ENCODE measurements around the gene XYLT2. TPM values are rescaled to one million over a fixed set of nuclear protein-coding genes. Genes with fewer than 3 reads are reported as not detected.

Gene XYLT2
- total RNA-seq, 1 experiment from 2014 or later = 39.7 TPM

DNA sequence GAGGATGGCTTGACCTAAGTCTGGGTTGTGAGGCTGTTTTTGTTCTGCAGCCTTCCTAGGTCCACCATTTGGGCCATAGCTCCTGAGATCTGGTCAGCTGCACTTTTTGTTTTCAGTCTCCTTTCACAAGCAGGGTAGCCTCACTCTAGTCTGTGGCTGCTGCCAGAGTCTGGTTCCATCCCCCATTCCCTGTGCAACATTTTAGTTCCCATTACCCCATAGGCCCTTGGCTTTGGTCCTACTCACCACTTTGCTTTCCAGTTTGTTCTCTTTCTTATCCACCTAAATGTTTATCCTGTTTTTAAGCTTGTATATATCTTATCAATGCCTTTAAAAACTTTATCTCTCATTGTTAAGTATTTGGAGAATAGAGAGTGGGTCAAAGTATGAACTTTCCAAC is 6.5 kb upstream of the XYLT2 start (continued):
- TF ChIP-seq PRRX2 (CRISPR knock-in tag; IDR thresholded peaks at IDR 0.05) = no peak

DNA sequence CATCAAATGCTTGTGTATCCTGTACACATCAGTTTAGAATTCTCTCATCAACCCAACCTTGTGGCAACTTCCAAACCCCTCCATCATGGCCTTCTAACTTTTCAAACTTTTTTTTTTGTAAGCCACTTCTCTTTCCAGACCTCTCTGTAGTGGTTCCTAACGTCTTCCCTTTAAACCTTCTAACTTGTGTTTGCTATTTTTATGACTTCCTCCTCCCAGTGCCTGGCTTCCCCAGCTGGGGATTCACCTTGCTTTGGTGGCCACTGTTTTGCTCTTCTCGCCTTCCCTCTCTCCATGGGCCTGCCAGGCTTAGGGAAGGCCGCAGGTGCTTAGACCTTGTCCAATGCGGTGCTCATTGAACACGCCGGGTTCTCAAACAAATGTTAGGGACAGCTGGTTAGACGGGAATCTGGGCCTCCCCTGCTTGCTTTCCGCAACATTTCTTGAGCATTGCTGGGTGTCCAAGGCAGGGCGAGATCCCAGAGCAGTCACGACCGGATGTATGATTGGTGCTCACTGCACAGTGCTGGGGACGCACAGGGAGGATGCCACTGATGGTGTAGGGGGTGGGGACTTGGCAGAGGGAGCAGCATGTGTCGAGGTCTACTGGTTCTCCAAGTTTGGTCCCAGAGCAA is 1.1 kb upstream of the XYLT2 start:
- POLR2A ChIA-PET = interaction anchor here (0.7 kb wide), 1 partner anchor 325 kb away, joined by 3 read pairs; no protein-coding TSS in a partner anchor
- peaks cover 32% of the 10 kb centered on the region for H3K4me1 Mint-ChIP-seq
- no peaks in the 10 kb centered on the region for H3K36me3 Mint-ChIP-seq
- peak overlapping the region; percentile 74 for H3K4me3 Mint-ChIP-seq
- DNase-seq (ENCODE audit: low spot score) (no peak), ATAC-seq (no peak)
- no peak overlapping the region for H3K27ac Mint-ChIP-seq
- TF ChIP-seq, protein P1, sequence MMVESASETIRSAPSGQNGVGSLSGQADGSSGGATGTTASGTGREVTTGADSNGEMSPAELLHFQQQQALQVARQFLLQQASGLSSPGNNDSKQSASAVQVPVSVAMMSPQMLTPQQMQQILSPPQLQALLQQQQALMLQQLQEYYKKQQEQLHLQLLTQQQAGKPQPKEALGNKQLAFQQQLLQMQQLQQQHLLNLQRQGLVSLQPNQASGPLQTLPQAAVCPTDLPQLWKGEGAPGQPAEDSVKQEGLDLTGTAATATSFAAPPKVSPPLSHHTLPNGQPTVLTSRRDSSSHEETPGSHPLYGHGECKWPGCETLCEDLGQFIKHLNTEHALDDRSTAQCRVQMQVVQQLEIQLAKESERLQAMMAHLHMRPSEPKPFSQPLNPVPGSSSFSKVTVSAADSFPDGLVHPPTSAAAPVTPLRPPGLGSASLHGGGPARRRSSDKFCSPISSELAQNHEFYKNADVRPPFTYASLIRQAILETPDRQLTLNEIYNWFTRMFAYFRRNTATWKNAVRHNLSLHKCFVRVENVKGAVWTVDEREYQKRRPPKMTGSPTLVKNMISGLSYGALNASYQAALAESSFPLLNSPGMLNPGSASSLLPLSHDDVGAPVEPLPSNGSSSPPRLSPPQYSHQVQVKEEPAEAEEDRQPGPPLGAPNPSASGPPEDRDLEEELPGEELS (CRISPR knock-in tag; IDR thresholded peaks at IDR 0.05) = no peak
- TF ChIP-seq, protein P2, sequence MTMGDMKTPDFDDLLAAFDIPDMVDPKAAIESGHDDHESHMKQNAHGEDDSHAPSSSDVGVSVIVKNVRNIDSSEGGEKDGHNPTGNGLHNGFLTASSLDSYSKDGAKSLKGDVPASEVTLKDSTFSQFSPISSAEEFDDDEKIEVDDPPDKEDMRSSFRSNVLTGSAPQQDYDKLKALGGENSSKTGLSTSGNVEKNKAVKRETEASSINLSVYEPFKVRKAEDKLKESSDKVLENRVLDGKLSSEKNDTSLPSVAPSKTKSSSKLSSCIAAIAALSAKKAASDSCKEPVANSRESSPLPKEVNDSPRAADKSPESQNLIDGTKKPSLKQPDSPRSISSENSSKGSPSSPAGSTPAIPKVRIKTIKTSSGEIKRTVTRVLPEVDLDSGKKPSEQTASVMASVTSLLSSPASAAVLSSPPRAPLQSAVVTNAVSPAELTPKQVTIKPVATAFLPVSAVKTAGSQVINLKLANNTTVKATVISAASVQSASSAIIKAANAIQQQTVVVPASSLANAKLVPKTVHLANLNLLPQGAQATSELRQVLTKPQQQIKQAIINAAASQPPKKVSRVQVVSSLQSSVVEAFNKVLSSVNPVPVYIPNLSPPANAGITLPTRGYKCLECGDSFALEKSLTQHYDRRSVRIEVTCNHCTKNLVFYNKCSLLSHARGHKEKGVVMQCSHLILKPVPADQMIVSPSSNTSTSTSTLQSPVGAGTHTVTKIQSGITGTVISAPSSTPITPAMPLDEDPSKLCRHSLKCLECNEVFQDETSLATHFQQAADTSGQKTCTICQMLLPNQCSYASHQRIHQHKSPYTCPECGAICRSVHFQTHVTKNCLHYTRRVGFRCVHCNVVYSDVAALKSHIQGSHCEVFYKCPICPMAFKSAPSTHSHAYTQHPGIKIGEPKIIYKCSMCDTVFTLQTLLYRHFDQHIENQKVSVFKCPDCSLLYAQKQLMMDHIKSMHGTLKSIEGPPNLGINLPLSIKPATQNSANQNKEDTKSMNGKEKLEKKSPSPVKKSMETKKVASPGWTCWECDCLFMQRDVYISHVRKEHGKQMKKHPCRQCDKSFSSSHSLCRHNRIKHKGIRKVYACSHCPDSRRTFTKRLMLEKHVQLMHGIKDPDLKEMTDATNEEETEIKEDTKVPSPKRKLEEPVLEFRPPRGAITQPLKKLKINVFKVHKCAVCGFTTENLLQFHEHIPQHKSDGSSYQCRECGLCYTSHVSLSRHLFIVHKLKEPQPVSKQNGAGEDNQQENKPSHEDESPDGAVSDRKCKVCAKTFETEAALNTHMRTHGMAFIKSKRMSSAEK (CRISPR knock-in tag; IDR thresholded peaks at IDR 0.05; ENCODE audit: borderline replicate concordance) = no peak
- no peak for TF ChIP-seq ZNF219 (CRISPR knock-in tag; IDR thresholded peaks at IDR 0.05; ENCODE audit: borderline replicate concordance)
- TF ChIP-seq, protein P3, sequence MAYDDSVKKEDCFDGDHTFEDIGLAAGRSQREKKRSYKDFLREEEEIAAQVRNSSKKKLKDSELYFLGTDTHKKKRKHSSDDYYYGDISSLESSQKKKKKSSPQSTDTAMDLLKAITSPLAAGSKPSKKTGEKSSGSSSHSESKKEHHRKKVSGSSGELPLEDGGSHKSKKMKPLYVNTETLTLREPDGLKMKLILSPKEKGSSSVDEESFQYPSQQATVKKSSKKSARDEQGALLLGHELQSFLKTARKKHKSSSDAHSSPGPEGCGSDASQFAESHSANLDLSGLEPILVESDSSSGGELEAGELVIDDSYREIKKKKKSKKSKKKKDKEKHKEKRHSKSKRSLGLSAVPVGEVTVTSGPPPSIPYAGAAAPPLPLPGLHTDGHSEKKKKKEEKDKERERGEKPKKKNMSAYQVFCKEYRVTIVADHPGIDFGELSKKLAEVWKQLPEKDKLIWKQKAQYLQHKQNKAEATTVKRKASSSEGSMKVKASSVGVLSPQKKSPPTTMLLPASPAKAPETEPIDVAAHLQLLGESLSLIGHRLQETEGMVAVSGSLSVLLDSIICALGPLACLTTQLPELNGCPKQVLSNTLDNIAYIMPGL (CRISPR knock-in tag; IDR thresholded peaks at IDR 0.05) = no peak
- H3K27me3 Mint-ChIP-seq (ENCODE audit: low read depth) = peaks cover 16% of the 10 kb centered on the region
- no peaks in the 10 kb centered on the region for H3K9me3 Mint-ChIP-seq
- CTCF ChIA-PET = interaction anchor here (4.4 to 5.0 kb wide), 2 partner anchors 11 to 144 kb away, joined by 17 to 26 read pairs; partner anchors contain the start of gene COL1A1

DNA sequence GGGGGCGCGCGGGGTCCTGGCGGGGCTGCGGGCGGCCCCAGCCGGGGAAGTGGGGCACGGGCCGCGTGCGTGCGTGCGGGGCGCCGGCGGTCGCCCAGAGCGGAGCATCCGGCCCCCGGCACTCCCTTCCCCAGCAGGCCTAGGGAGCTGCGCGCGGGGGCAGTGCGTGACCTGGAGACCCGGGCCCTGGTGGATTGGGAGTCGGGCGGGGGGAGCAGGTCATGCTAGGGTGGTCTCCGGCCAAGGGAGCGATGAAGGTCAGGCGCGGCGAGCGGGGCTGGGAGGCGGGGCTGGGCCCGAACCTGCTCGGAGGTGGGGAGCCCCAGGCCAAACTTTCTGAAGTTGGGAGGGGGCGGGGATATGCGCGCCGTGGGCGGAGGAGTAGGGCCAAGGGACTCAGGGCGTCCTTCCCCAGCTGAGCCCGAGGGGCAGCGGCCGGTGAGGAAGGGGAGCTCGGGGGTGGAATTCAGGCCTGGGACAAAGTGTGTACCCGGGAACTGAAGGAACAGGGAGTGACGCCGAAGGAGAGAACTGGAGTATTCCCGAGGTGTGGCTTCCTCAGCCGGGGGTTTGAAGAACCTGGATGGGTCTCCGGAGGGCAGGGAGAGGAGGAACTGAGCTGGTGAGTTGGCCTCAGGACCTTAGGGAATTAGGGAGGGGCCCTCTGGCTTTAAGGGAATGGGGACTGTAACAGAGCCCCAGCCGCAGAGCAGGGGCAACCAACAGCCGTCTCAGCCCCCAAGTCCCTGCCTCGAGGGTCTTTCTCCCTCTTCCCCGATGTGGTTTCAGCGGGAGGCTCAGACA is 589 bp downstream of the XYLT2 start:
- Mint-ChIP-seq H3K4me3 (peak overlapping the region; percentile 93), H3K36me3 (no peaks in the 10 kb centered on the region), H3K9me3 (no peaks in the 10 kb centered on the region), H3K27ac (peak overlapping the region; percentile 57; the same call in 1 of the 2 replicates), H3K27me3 (ENCODE audit: low read depth) (peaks cover 11% of the 10 kb centered on the region), H3K4me1 (peaks cover 32% of the 10 kb centered on the region)
- DNase-seq (ENCODE audit: low spot score) = peak; percentile 65
- peak; percentile 66 for ATAC-seq
- ChIA-PET POLR2A (interaction anchor here (0.6 to 1.6 kb wide), 3 partner anchors 16 to 1009 kb away, joined by 3 to 7 read pairs (median 4); partner anchors contain the start of gene LRRC59), CTCF (interaction anchor here (0.6 to 5.0 kb wide), 13 partner anchors 13 to 252 kb away, joined by 3 to 31 read pairs (median 7); partner anchors contain the start of genes COL1A1, LRRC59 and TMEM92)
- TF ChIP-seq, protein P4, sequence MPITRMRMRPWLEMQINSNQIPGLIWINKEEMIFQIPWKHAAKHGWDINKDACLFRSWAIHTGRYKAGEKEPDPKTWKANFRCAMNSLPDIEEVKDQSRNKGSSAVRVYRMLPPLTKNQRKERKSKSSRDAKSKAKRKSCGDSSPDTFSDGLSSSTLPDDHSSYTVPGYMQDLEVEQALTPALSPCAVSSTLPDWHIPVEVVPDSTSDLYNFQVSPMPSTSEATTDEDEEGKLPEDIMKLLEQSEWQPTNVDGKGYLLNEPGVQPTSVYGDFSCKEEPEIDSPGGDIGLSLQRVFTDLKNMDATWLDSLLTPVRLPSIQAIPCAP (CRISPR knock-in tag; IDR thresholded peaks at IDR 0.05) = 0 out of 2 replicates have a peak, but pooled peaks have one; percentile 42
- TF ChIP-seq TEAD4 (CRISPR knock-in tag; IDR thresholded peaks at IDR 0.05) (no peak), ESRRA (CRISPR knock-in tag; IDR thresholded peaks at IDR 0.05; ENCODE audit: borderline replicate concordance) (no peak; the same call in 1 of the 2 replicates), CREM (CRISPR knock-in tag; IDR thresholded peaks at IDR 0.05) (no peak), ZNF263 (CRISPR knock-in tag; IDR thresholded peaks at IDR 0.05; ENCODE audit: low read depth) (no peak)
- TF ChIP-seq, protein P5, sequence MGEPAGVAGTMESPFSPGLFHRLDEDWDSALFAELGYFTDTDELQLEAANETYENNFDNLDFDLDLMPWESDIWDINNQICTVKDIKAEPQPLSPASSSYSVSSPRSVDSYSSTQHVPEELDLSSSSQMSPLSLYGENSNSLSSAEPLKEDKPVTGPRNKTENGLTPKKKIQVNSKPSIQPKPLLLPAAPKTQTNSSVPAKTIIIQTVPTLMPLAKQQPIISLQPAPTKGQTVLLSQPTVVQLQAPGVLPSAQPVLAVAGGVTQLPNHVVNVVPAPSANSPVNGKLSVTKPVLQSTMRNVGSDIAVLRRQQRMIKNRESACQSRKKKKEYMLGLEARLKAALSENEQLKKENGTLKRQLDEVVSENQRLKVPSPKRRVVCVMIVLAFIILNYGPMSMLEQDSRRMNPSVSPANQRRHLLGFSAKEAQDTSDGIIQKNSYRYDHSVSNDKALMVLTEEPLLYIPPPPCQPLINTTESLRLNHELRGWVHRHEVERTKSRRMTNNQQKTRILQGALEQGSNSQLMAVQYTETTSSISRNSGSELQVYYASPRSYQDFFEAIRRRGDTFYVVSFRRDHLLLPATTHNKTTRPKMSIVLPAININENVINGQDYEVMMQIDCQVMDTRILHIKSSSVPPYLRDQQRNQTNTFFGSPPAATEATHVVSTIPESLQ (CRISPR knock-in tag; IDR thresholded peaks at IDR 0.05) = no peak
- TF ChIP-seq, protein P1 (CRISPR knock-in tag; IDR thresholded peaks at IDR 0.05) = peak; percentile 63; the same call in 1 of the 2 replicates
- TF ChIP-seq, protein P6, sequence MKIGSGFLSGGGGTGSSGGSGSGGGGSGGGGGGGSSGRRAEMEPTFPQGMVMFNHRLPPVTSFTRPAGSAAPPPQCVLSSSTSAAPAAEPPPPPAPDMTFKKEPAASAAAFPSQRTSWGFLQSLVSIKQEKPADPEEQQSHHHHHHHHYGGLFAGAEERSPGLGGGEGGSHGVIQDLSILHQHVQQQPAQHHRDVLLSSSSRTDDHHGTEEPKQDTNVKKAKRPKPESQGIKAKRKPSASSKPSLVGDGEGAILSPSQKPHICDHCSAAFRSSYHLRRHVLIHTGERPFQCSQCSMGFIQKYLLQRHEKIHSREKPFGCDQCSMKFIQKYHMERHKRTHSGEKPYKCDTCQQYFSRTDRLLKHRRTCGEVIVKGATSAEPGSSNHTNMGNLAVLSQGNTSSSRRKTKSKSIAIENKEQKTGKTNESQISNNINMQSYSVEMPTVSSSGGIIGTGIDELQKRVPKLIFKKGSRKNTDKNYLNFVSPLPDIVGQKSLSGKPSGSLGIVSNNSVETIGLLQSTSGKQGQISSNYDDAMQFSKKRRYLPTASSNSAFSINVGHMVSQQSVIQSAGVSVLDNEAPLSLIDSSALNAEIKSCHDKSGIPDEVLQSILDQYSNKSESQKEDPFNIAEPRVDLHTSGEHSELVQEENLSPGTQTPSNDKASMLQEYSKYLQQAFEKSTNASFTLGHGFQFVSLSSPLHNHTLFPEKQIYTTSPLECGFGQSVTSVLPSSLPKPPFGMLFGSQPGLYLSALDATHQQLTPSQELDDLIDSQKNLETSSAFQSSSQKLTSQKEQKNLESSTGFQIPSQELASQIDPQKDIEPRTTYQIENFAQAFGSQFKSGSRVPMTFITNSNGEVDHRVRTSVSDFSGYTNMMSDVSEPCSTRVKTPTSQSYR (CRISPR knock-in tag; IDR thresholded peaks at IDR 0.05) = no peak
